ENCODE measurements around the gene TRIO.

TRIO gene

DNA sequence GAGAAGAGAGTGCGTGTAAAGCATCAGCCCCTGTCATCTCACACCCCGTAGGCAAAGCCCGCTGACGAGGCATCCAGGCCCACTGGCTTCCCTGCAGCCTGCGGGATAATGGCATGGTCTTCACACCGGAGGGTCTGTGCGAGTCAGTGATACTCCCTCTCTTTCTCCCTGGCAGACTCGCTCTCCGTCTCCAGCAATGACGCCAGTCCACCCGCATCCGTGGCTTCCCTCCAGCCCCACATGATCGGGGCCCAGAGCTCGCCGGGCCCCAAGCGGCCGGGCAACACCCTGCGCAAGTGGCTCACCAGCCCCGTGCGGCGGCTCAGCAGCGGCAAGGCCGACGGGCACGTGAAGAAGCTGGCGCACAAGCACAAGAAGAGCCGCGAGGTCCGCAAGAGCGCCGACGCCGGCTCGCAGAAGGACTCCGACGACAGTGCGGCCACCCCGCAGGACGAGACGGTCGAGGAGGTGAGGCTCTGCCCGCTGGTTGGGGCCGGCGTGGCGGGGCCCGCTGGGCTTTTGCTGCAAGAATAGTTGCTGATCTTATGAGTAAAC lies 317.8 kb downstream of the TRIO start:
- DNase-seq (ENCODE audit: low read depth), result no peak

DNA sequence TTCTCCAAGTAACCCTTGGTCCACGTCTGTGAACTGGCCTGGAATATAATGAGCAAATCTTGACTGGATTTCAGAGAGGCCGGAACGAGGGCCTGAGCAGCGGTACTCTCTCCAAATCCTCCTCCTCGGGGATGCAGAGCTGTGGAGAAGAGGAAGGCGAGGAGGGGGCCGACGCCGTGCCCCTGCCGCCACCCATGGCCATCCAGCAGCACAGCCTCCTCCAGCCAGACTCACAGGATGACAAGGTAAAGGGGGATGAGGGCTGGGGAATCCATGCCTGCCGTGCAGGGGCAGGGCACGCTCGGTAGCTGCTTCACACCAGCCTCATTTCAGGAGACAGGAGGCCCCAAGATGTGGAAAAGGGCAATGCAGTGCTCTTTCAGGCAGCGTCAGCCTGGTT lies 319.5 kb downstream of the TRIO start:
- DNase-seq (ENCODE audit: low read depth), result no peak

DNA sequence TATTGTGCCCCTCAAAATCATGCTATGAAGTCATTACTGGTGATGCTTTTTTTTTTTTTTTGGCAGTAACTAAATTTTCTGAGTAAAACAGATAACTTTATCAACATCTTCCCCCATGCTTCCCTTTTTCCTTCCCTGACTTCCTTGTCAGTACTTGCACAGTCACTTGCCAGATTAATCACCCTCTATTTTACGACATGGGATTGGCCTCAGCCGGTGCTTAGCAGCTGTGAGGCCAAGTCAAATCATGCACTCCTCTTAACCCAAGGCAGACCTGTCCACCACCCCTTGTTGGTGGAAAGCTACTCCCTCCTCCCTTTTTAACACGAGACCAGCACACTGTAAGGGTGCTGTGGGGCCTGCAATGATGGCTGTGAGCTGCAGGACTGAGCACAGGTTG lies 320.5 kb downstream of the TRIO start:
- DNase-seq (ENCODE audit: low read depth), result no peak

GRCh38 chr5:14464096-14464495 lies 321.0 kb downstream of the TRIO start:
- DNase-seq (ENCODE audit: low read depth), result no peak

DNA sequence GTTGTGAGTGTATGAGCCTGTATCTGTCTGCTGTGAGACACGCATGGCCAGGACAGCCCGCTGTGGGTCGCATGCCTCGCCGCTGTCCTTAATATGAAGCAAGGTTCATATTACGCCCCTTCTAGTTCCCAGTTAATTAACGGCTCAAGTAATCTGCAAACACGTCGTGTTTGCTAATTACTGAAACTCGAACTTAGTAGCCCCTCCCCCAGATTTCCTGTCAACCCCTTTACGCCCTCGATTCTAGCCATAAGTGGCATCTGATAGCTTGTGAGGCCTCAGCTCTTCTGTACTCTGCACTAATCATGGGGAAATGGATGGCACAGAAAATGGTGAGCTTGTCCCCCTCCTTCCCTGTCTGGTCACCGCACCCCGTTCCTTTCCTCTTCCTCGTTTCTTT lies 321.5 kb downstream of the TRIO start:
- DNase-seq (ENCODE audit: low read depth), result no peak

GRCh38 chr5:14465116-14465515 lies 322.0 kb downstream of the TRIO start:
- DNase-seq (ENCODE audit: low read depth), result no peak

GRCh38 chr5:14465776-14466175 lies 322.6 kb downstream of the TRIO start:
- no peak for DNase-seq (ENCODE audit: low read depth)

DNA sequence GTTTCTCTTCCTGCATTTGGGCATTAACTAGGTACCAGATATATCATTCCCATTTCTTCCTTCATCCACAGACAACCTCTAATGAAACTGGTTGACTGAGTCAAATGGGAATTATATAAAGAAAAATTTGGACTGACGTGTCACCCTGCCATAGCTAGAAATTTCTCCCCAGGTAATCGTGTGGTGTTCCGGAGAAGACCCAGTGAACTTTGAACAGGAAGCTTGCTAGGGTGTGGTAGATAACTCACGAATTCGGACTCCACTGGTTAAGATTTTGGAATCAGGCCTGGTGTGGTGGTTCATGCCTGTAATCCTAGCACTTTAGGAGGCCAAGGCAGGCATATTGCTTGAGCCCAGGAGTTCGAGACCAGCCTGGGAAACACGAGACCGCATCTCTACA lies 324.1 kb downstream of the TRIO start:
- no peak for DNase-seq (ENCODE audit: low read depth)

DNA sequence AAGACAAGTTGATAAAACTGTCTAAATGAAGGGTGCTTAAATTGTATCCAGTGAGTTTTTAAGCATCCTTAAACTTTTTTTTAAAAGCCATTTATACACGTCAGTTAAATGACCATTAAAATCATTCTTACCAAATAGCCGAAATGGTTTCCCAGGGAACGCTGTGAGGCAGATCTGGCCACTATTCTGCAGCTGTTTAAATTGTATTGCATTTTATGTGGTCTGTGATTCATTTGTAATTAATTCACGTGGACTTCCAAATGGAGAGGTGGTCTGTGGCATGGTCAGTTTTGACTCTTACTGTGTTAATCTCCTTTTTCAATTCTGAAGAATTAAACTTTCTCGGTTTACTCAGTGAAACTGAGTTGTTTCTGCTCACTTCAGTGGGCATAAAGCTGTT lies 324.7 kb downstream of the TRIO start:
- no peak for DNase-seq (ENCODE audit: low read depth)

DNA sequence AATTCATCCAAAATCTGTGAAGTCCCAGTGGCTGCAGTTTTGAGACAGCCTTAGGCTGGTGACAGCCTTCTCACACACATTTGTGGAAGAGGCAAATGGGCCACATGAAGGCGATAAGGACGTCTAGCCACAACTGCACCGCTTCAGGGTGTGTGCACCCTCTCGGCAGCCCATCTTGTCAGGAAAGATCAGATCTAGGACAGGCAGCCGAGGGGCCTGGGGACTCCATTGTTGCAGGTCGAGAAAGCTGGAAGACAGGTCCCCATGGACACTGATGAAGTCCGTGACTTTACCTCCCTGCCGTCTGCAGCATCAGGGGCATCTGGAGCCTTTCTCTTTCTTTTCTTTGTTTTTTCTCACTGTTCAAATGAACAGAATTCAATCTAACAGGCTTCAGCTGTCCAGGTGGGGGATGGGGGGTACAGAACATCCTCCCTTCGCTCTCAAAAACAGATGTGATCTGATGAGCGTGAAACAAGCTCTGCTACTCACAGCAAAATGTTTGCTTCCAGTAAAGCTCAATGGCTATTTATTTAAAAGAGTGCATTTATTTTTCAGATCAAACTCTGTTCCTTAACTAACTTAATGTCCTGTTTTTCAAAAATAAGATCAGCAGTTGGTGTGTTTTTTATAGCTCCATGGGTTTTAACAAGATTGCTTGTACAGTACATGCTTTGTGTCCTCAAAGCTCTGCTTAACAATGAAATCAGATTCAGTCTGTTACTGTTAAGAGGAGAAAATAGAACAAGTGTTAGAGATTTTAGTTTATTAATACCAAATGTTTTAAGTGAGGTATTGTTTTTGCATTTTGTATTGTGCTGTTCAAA lies 326.6 kb downstream of the TRIO start:
- no peak for DNase-seq (ENCODE audit: low read depth)

GRCh38 chr5:14471507-14471906 lies 328.4 kb downstream of the TRIO start:
- DNase-seq (ENCODE audit: low read depth), result no peak

GRCh38 chr5:14472986-14473567 lies 329.9 kb downstream of the TRIO start:
- DNase-seq (ENCODE audit: low read depth), result no peak

DNA sequence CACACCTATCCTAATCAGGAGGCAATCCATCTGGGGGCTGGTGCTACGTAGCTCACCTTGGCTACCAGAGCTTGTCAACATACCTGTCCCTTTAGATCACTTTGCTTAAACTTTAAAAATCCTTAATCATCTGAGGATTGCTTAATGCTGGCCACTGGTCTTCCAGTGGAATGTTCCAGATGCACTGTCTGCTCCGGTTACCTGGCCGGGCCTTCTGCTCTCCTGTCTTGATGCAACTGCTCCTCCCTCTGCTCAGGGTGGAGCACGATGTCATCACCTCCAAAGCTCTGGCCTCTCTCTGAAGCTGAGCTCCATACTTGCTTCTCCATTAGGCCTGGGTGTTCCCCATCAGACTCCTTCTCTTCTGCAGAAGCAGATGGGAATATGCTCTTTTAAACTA lies 331.9 kb downstream of the TRIO start:
- DNase-seq (ENCODE audit: low read depth), result no peak

GRCh38 chr5:14476786-14477435 lies 333.8 kb downstream of the TRIO start:
- no peak for DNase-seq (ENCODE audit: low read depth)

- DNase-seq (ENCODE audit: low read depth), result no peak
Measured at GRCh38 chr5:14479143-14479696, 336.1 kb downstream of the TRIO start.

DNA sequence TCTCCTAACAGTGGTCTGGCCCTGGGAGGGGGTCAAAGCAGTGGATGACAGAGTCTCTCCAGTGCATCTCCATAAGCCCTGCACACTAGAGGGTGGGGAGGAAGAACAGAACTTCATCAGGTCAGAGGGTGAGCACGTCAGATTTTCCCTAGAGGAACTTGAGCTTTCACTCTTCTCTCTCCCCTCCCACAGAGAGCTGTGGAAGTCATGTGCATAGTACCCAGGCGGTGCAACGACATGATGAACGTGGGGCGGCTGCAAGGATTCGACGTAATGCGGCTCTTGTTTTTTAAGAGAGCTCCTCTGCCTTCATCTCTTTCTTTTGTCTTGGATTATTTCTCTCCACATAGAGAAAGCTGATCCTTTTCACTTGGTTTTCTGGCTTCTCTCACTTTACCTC lies 338.2 kb downstream of the TRIO start:
- DNase-seq (ENCODE audit: low read depth), result no peak

DNA sequence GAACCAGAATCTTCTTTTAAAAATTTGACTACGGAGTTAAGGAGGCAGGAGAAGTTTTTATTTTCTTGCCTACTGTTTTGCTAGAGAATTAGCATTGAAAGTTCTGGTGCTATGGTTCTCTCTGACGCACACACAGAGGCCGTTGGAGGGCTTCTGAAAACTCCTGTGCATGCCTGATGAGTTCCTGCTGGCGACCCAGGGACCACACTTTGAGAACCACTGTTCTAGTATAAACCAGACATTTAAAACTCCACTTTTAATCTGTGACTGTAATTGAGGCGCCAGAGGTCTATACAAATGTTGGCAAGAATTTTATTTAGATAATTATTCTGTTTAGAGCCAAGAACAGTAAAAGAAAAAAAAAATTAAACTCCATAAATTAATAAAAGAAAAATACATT lies 338.9 kb downstream of the TRIO start:
- no peak for DNase-seq (ENCODE audit: low read depth)

GRCh38 chr5:14483504-14484157 lies 340.5 kb downstream of the TRIO start:
- DNase-seq (ENCODE audit: low read depth), result no peak

GRCh38 chr5:14486486-14486885 lies 343.3 kb downstream of the TRIO start:
- no peak for DNase-seq (ENCODE audit: low read depth)

- DNase-seq (ENCODE audit: low read depth), result no peak
Measured at GRCh38 chr5:14486996-14487896, 344.1 kb downstream of the TRIO start.
